WTC11 (cell line): ENCODE measurements around the gene CPSF7. TPM values are rescaled to one million over a fixed set of nuclear protein-coding genes. Genes with fewer than 3 reads are reported as not detected.

Experiments
- ATAC-seq: fragments of 200-7000 bp; cut with Tn5 transposase; 2 replicates; pipeline ENCODE4 v1.10.0; 2021; ENCODE audit warnings: mild to moderate bottlenecking, moderate library complexity
- CTCF ChIA-PET: fragments of 300-600 bp; sonication (Branson Sonifier 250); formaldehyde crosslinking; loops from one replicate; lab custom pipeline; 2021; ENCODE audit warnings: antibody characterized with exemption; lab: Charles Lee
- POLR2A ChIA-PET: fragments of 350-600 bp; sonication (Branson Sonifier 250); formaldehyde crosslinking; loops from one replicate; lab custom pipeline; 2021; ENCODE audit warnings: antibody characterized with exemption; lab: Charles Lee
- DNase-seq: peaks from one replicate; pipeline ENCODE4 v3.0.0; 2021; ENCODE audit warnings: low spot score
- H3K27ac Mint-ChIP-seq: 2 replicates; pipeline ENCODE4 v1.8.0; 2021; ENCODE audit warnings: mixed read lengths
- H3K27me3 Mint-ChIP-seq: 2 replicates; pipeline ENCODE4 v1.8.0; 2021; ENCODE audit warnings: low read depth, mild to moderate bottlenecking, moderate library complexity, mixed read lengths
- H3K36me3 Mint-ChIP-seq: 2 replicates; pipeline ENCODE4 v1.8.0; 2021; ENCODE audit warnings: mixed read lengths
- H3K4me1 Mint-ChIP-seq: 2 replicates; pipeline ENCODE4 v1.8.0; 2022; ENCODE audit warnings: mixed read lengths
- H3K4me3 Mint-ChIP-seq: 2 replicates; pipeline ENCODE4 v1.8.0; 2021; ENCODE audit warnings: mild to moderate bottlenecking, moderate library complexity, mixed read lengths
- H3K9me3 Mint-ChIP-seq: 2 replicates; pipeline ENCODE4 v1.8.0; 2021; ENCODE audit warnings: mixed read lengths
- ATF3 ChIP-seq: sonication (generic); formaldehyde crosslinking; conservative IDR thresholded peaks from 2 replicates; pipeline ENCODE4 v1.8.1; 2022; ENCODE audit warnings: mild to moderate bottlenecking, missing genetic modification reagents
- CBFB ChIP-seq: sonication (generic); formaldehyde crosslinking; IDR thresholded peaks from 2 replicates; pipeline ENCODE4 v1.8.1; 2022; ENCODE audit warnings: mild to moderate bottlenecking, low read depth, missing genetic modification reagents
- CREM ChIP-seq: sonication (generic); formaldehyde crosslinking; IDR thresholded peaks from 2 replicates; pipeline ENCODE4 v1.8.1; 2022; ENCODE audit warnings: mild to moderate bottlenecking, missing genetic modification reagents, moderate library complexity
- E2F1 ChIP-seq: sonication (generic); formaldehyde crosslinking; IDR thresholded peaks from 2 replicates; pipeline ENCODE4 v1.8.0; 2022; ENCODE audit warnings: mild to moderate bottlenecking, missing genetic modification reagents
- FOXK1 ChIP-seq: sonication (generic); formaldehyde crosslinking; IDR thresholded peaks from 2 replicates; pipeline ENCODE4 v1.8.0; 2022; ENCODE audit warnings: mild to moderate bottlenecking, moderate library complexity, missing genetic modification reagents
- GABPB1 ChIP-seq: sonication (generic); formaldehyde crosslinking; IDR thresholded peaks from 2 replicates; pipeline ENCODE4 v1.8.1; 2023; ENCODE audit warnings: mild to moderate bottlenecking, missing genetic modification reagents
- IRF2 ChIP-seq: sonication (generic); formaldehyde crosslinking; IDR thresholded peaks from 2 replicates; pipeline ENCODE4 v1.8.0; 2022; ENCODE audit warnings: low read depth, missing genetic modification reagents, borderline replicate concordance
- KAT7 ChIP-seq: sonication (generic); formaldehyde crosslinking; IDR thresholded peaks from 2 replicates; pipeline ENCODE4 v1.8.1; 2023; ENCODE audit warnings: missing genetic modification reagents, mild to moderate bottlenecking, borderline replicate concordance
- MXD4 ChIP-seq: fragments of 250-450 bp; sonication (Bioruptor Pico); IDR thresholded peaks from 2 replicates; pipeline ENCODE4 v1.8.0; 2021; ENCODE audit warnings: mild to moderate bottlenecking, moderate library complexity, borderline replicate concordance
- MYBL2 ChIP-seq: sonication (generic); formaldehyde crosslinking; IDR thresholded peaks from 2 replicates; pipeline ENCODE4 v1.8.1; 2023; ENCODE audit warnings: mild to moderate bottlenecking, moderate library complexity, missing genetic modification reagents
- NFE2L1 ChIP-seq: sonication (generic); formaldehyde crosslinking; IDR thresholded peaks from 2 replicates; pipeline ENCODE4 v1.8.1; 2023; ENCODE audit warnings: missing genetic modification reagents
- NR1H2 ChIP-seq: sonication (generic); formaldehyde crosslinking; IDR thresholded peaks from 2 replicates; pipeline ENCODE4 v1.9.0; 2021; ENCODE audit warnings: mild to moderate bottlenecking, moderate library complexity, missing genetic modification reagents
- NR2C2 ChIP-seq: sonication (generic); formaldehyde crosslinking; IDR thresholded peaks from 2 replicates; pipeline ENCODE4 v1.8.0; 2022; ENCODE audit warnings: mild to moderate bottlenecking, missing genetic modification reagents
- PRDM15 ChIP-seq: sonication (generic); formaldehyde crosslinking; IDR thresholded peaks from 2 replicates; pipeline ENCODE4 v1.8.0; 2022; ENCODE audit warnings: missing genetic modification reagents
- RELA ChIP-seq: sonication (generic); formaldehyde crosslinking; IDR thresholded peaks from 2 replicates; pipeline ENCODE4 v1.8.1; 2022; ENCODE audit warnings: missing genetic modification reagents, mild to moderate bottlenecking, borderline replicate concordance
- SMAD3 ChIP-seq: sonication (generic); formaldehyde crosslinking; IDR thresholded peaks from 2 replicates; pipeline ENCODE4 v1.8.0; 2022; ENCODE audit warnings: missing genetic modification reagents, mild to moderate bottlenecking, borderline replicate concordance
- TEAD1 ChIP-seq: sonication (generic); formaldehyde crosslinking; IDR thresholded peaks from 2 replicates; pipeline ENCODE4 v1.8.0; 2022; ENCODE audit warnings: mild to moderate bottlenecking, missing genetic modification reagents
- ZBTB21 ChIP-seq: sonication (generic); formaldehyde crosslinking; IDR thresholded peaks from 2 replicates; pipeline ENCODE4 v1.8.1; 2023; ENCODE audit warnings: mild to moderate bottlenecking, missing genetic modification reagents, borderline replicate concordance
- ZBTB43 ChIP-seq: sonication (generic); formaldehyde crosslinking; IDR thresholded peaks from 2 replicates; pipeline ENCODE4 v1.8.1; 2023; ENCODE audit warnings: mild to moderate bottlenecking, missing genetic modification reagents
- ZNF219 ChIP-seq: sonication (generic); formaldehyde crosslinking; IDR thresholded peaks from 2 replicates; pipeline ENCODE4 v1.8.0; 2023; ENCODE audit warnings: missing genetic modification reagents, mild to moderate bottlenecking, borderline replicate concordance
- ZNF281 ChIP-seq: sonication (generic); formaldehyde crosslinking; IDR thresholded peaks from 2 replicates; pipeline ENCODE4 v1.8.0; 2023; ENCODE audit warnings: mild to moderate bottlenecking, missing genetic modification reagents
- ZNF512 ChIP-seq: sonication (generic); formaldehyde crosslinking; IDR thresholded peaks from 2 replicates; pipeline ENCODE4 v1.8.1; 2022; ENCODE audit warnings: missing genetic modification reagents, borderline replicate concordance
- total RNA-seq: library from RNA; stranded (reverse); gene quantifications from 3 replicates; pipeline ENCODE4 v1.2.3, GENCODE V29; 2021

Gene CPSF7
- total RNA-seq, 1 experiment from 2014 or later: 88.3 TPM

GRCh38 chr11:61401573-61401972 is 28.2 kb downstream of the CPSF7 start:
- CTCF ChIA-PET: interaction anchor here (1.3 to 3.3 kb wide), 6 partner anchors 9 to 66 kb away, joined by 3 to 15 read pairs (median 8); partner anchors contain the start of genes CPSF7, CYB561A3, SDHAF2 and TMEM138
- H3K27me3 Mint-ChIP-seq: no peaks in the 10 kb centered on the region
- H3K27ac Mint-ChIP-seq: no peak overlapping the region
- H3K4me1 Mint-ChIP-seq: no peaks in the 10 kb centered on the region
- no peak overlapping the region for H3K4me3 Mint-ChIP-seq
- DNase-seq (no peak), ATAC-seq (no peak)
- peaks cover 46% of the 10 kb centered on the region for H3K36me3 Mint-ChIP-seq
- POLR2A ChIA-PET: interaction anchor here (0.7 to 1.5 kb wide), 3 partner anchors 10 to 28 kb away, joined by 3 to 4 read pairs (median 3); partner anchors contain the start of gene CPSF7
- H3K9me3 Mint-ChIP-seq: no peaks in the 10 kb centered on the region
- TF ChIP-seq ZNF219: no peak
- no peak for TF ChIP-seq ATF3
- TF ChIP-seq E2F1 (CRISPR knock-in tag): no peak
- no peak for TF ChIP-seq FOXK1 (CRISPR knock-in tag)
- no peak for TF ChIP-seq PRDM15
- TF ChIP-seq CREM (CRISPR knock-in tag): no peak
- TF ChIP-seq SMAD3 (CRISPR knock-in tag): no peak
- no peak for TF ChIP-seq MXD4
- no peak for TF ChIP-seq CBFB
- no peak for TF ChIP-seq RELA (CRISPR knock-in tag)

GRCh38 chr11:61401173-61401572 is 28.6 kb downstream of the CPSF7 start:
- no peak overlapping the region for H3K4me3 Mint-ChIP-seq
- ChIA-PET CTCF (interaction anchor here (1.3 to 3.3 kb wide), 6 partner anchors 9 to 65 kb away, joined by 3 to 15 read pairs (median 8); partner anchors contain the start of genes CPSF7, CYB561A3, SDHAF2 and TMEM138), POLR2A (interaction anchor here (0.7 to 1.5 kb wide), 3 partner anchors 10 to 28 kb away, joined by 3 to 4 read pairs (median 3); partner anchors contain the start of gene CPSF7)
- ATAC-seq: no peak
- no peak for DNase-seq
- peak overlapping the region; percentile 32; the same call in 1 of the 2 replicates for H3K27ac Mint-ChIP-seq
- H3K4me1 Mint-ChIP-seq: no peaks in the 10 kb centered on the region
- no peaks in the 10 kb centered on the region for H3K9me3 Mint-ChIP-seq
- H3K36me3 Mint-ChIP-seq: peaks cover 43% of the 10 kb centered on the region
- H3K27me3 Mint-ChIP-seq: no peaks in the 10 kb centered on the region
- TF ChIP-seq MXD4 (no peak), ZBTB21 (no peak), GABPB1 (CRISPR knock-in tag) (no peak), NR2C2 (CRISPR knock-in tag) (no peak), ZBTB43 (CRISPR knock-in tag) (no peak), CREM (CRISPR knock-in tag) (no peak), KAT7 (CRISPR knock-in tag) (no peak), ZNF219 (no peak), IRF2 (CRISPR knock-in tag) (no peak), MYBL2 (CRISPR knock-in tag) (no peak), ZNF512 (no peak), TEAD1 (CRISPR knock-in tag) (no peak), ZNF281 (CRISPR knock-in tag) (no peak), NFE2L1 (CRISPR knock-in tag) (no peak), NR1H2 (CRISPR knock-in tag) (no peak)
